BLaER1 (cell line): ENCODE results near the gene TMEM187.
"Not testable (repeated sequence)": the region's sequence is repeated elsewhere in the genome, so short reads cannot be mapped to it uniquely, and the experiment has no call there.

Source experiments
- H3K27ac ChIP-seq: shearing (Covaris generic); formaldehyde crosslinking; 2 replicates; pipeline ENCODE4 v1.8.1; 2022
- H3K27me3 ChIP-seq: shearing (Covaris generic); formaldehyde crosslinking; 2 replicates; pipeline ENCODE4 v1.8.1; 2022
- H3K36me3 ChIP-seq: shearing (Covaris generic); formaldehyde crosslinking; 2 replicates; pipeline ENCODE4 v1.8.1; 2022
- H3K4me1 ChIP-seq: shearing (Covaris generic); formaldehyde crosslinking; 2 replicates; pipeline ENCODE4 v1.8.1; 2022
- H3K4me2 ChIP-seq: shearing (Covaris generic); formaldehyde crosslinking; 2 replicates; pipeline ENCODE4 v1.8.1; 2022
- H3K4me3 ChIP-seq: shearing (Covaris generic); formaldehyde crosslinking; 2 replicates; pipeline ENCODE4 v1.8.1; 2022
- H3K9ac ChIP-seq: shearing (Covaris generic); formaldehyde crosslinking; 2 replicates; pipeline ENCODE4 v1.8.1; 2022
- H3K9me3 ChIP-seq: shearing (Covaris generic); formaldehyde crosslinking; 2 replicates; pipeline ENCODE4 v1.8.1; 2022
- H4K20me1 ChIP-seq: shearing (Covaris generic); formaldehyde crosslinking; 2 replicates; pipeline ENCODE4 v1.8.1; 2022
- Cebpa-rat ChIP-seq: shearing (Covaris generic); IDR thresholded peaks from 2 replicates; pipeline ENCODE4 v1.8.1; 2022

The TMEM187 gene

DNA sequence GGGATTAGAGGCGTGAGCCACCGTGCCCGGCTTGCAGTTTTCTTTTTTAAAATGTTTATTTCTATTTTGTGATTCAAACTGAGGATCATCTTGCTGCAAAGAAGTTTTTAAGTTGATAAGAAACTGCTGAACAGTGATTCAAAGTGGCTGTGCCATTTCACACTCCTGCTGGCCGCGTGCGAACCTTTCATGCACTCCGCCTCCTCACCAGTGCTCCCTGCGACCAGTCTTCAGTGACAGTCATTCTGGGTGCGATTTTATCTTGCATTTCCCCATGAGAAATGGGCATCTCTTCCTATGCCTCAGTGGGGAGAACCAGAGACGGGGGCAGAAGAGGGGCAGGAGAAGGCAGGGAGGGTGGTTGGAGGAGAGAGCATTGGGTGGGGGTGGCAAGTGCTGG, 21.4 kb downstream of the TMEM187 start:
- Histone ChIP-seq H4K20me1 (peaks cover 24% of the 10 kb centered on the region; the same call in 1 of the 2 replicates), H3K9me3 (peaks cover 14% of the 10 kb centered on the region), H3K27ac (no peak overlapping the region), H3K4me1 (peaks cover 38% of the 10 kb centered on the region), H3K9ac (no peak overlapping the region), H3K4me2 (no peak overlapping the region), H3K27me3 (peaks cover 82% of the 10 kb centered on the region), H3K4me3 (no peak overlapping the region), H3K36me3 (no peaks in the 10 kb centered on the region)
- no peak for TF ChIP-seq Cebpa-rat

DNA sequence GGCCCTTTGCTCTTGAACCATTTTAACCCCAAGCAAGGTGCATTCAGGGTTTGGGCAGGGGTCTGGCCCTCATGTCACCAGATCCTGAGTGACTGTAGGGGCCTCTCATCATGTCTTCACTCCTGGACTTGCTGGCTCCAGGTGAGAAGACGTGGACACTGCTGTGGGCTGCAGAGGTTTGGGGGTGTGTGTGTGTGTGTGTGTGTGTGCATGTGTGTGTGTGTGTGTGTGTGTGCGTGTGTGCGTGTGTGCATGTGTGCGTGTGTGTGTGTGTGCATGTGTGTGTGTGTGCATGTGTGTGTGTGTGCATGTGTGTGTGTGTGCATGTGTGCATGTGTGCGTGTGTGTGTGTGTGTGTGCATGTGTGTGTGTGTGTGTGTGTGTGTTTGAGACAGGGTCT, 21.8 kb downstream of the TMEM187 start:
- Histone ChIP-seq H3K9me3 (peaks cover 14% of the 10 kb centered on the region), H3K27me3 (peaks cover 82% of the 10 kb centered on the region), H4K20me1 (peaks cover 24% of the 10 kb centered on the region; the same call in 1 of the 2 replicates), H3K4me1 (peaks cover 34% of the 10 kb centered on the region)
- H3K36me3 ChIP-seq, H3K9ac ChIP-seq, H3K27ac ChIP-seq, H3K4me3 ChIP-seq, H3K4me2 ChIP-seq: not testable (repeated sequence)

DNA sequence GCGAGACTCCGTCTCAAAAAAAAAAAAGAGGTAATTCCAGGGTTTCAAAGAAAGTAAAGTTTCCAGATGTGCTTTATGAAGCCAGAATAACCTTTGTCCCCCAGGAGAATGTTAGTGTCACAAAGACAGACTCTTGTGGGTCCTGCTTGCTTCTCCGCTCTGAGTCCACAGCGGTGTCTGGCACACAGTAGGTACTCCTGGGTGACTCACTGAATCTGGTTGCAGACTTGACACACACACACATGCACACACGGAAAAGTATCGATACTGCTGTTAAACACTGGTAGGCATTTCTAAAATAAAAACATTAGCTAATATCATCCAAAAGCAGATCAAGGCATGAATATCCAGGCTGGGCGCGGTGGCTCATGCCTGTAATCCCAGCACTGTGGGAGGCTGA, 22.9 kb downstream of the TMEM187 start:
- Histone ChIP-seq H3K9me3 (peaks cover 10% of the 10 kb centered on the region), H3K36me3 (no peaks in the 10 kb centered on the region), H3K4me3 (no peak overlapping the region), H3K4me1 (peaks cover 23% of the 10 kb centered on the region), H3K4me2 (no peak overlapping the region), H3K9ac (no peak overlapping the region), H3K27ac (no peak overlapping the region), H3K27me3 (peaks cover 81% of the 10 kb centered on the region), H4K20me1 (peaks cover 19% of the 10 kb centered on the region; the same call in 1 of the 2 replicates)
- TF ChIP-seq Cebpa-rat = no peak

DNA sequence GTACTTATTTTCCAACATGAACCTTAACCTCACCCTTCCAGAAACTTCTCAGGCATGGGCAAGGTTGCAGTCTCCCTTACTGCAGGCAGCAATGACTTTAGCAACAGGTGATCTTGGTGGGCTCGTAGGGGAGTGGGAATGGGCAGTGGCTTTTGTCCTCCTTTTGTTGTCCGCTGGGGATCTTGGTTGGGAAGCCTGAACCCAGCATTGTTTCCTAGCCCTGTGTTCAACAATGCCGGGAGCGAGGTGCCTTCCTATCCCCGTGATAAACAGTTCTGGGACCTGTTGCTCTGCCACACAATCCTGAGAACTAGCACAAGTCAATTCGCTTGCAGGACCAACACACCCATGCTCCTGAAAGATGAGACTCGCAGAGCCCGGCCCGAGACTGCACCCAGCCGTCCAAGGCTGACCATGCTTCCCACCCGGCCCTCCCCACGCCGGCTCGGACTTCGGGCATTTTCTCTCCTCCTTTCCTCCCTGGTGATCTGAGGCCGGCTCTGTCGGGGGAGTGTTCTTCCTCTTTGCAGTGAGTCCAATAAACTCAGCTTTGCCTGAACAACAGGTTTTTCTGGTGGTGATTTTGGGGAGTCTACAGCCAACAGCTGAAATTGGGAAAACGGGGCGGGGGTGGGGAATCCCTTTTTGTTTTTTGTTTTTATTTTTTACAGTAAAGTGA, 26.9 kb downstream of the TMEM187 start:
- Histone ChIP-seq H3K27ac (no peak overlapping the region), H3K4me3 (no peak overlapping the region), H3K27me3 (peaks cover 96% of the 10 kb centered on the region), H4K20me1 (peaks cover 14% of the 10 kb centered on the region; the same call in 1 of the 2 replicates), H3K9me3 (no peaks in the 10 kb centered on the region), H3K4me1 (peaks cover 40% of the 10 kb centered on the region), H3K36me3 (no peaks in the 10 kb centered on the region), H3K4me2 (no peak overlapping the region), H3K9ac (no peak overlapping the region)
- no peak for TF ChIP-seq Cebpa-rat

DNA sequence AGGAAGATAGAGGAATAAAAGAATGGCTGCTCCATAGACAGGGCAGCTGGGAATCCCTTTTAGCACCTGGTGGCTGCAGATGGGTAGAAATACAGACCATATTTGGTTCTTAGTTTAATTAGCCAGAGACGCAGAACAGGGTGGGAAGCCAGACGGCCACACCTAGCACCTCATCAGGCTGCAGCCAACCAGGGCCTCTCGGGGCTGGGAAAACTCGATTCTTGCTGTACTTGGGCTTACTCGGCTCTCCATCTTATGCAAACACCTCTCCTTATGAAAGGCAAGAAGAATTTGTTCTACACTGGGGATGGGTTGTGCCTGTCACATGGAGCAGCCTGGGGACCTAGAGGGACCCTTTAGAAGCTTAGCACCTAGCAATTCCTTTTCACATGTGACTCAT, 27.5 kb downstream of the TMEM187 start:
- Histone ChIP-seq H3K4me3 (no peak overlapping the region), H4K20me1 (peaks cover 14% of the 10 kb centered on the region; the same call in 1 of the 2 replicates), H3K36me3 (no peaks in the 10 kb centered on the region), H3K9me3 (no peaks in the 10 kb centered on the region), H3K27me3 (peaks cover 96% of the 10 kb centered on the region), H3K27ac (no peak overlapping the region), H3K4me2 (no peak overlapping the region), H3K4me1 (peaks cover 42% of the 10 kb centered on the region), H3K9ac (no peak overlapping the region)
- TF ChIP-seq Cebpa-rat = no peak

DNA sequence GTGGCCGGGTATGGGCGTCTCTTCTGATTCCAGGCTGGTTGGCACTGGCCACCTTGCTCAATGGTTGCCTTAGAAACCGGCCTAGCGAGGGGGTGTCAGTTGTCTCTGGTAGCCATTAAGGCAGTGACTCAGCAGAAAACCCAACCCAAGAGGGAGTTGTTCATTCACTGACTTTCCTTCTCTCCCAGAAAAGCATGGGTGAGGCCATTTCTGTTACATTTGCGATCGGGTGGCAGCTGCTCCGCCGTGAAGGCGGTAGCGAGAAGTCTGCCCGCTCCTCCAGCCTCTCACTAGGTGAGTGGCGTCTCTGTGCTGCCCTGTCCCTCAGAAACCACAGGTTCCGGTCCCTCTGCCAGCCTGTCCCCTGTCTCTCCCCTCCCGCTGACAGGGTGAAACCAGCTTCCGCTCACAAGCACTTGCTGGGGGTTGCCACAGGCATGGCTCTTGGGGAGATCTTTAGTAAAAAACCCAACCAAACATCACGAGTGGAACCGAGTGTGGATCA, 29.7 kb downstream of the TMEM187 start:
- no peak for TF ChIP-seq Cebpa-rat
- Histone ChIP-seq H3K4me1 (peaks cover 60% of the 10 kb centered on the region), H3K36me3 (0 out of 2 replicates have a peak, but pooled peaks cover 4% of the 10 kb centered on the region), H3K9me3 (no peaks in the 10 kb centered on the region), H3K4me3 (no peak overlapping the region), H3K9ac (peak overlapping the region; percentile 21; the same call in 1 of the 2 replicates), H4K20me1 (peaks cover 10% of the 10 kb centered on the region; the same call in 1 of the 2 replicates), H3K4me2 (peak overlapping the region; percentile 77), H3K27ac (peak overlapping the region; percentile 67), H3K27me3 (peaks cover 98% of the 10 kb centered on the region)

DNA sequence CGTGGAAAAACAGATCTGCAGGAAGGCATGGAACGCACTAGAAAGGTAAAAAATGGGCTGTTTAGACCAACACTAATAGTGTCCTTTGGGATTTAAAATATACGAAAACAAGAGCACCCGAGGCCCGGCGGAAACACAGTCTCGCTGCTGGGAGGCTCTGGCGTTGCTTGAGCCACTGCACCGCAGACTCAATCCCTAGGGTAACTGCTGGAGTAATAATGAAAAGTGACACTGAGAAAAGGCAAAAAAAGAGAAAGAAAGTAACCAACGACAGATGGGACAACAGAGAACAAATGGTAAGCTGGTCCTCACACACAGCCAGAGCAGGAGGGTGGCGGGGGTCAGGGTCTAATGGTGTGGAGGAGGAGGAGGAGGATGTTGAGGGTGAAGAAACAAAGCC, 31.8 kb downstream of the TMEM187 start:
- TF ChIP-seq Cebpa-rat = no peak
- Histone ChIP-seq H3K27ac (peak overlapping the region; percentile 72), H3K4me3 (0 out of 2 replicates have a peak overlapping the region, but pooled peaks have one; percentile 18), H3K4me2 (peak overlapping the region; percentile 77), H4K20me1 (peaks cover 17% of the 10 kb centered on the region; the same call in 1 of the 2 replicates), H3K4me1 (peaks cover 81% of the 10 kb centered on the region), H3K27me3 (peaks cover 98% of the 10 kb centered on the region), H3K9me3 (no peaks in the 10 kb centered on the region), H3K36me3 (peaks cover 4% of the 10 kb centered on the region; the same call in 1 of the 2 replicates), H3K9ac (peak overlapping the region; percentile 57)

DNA sequence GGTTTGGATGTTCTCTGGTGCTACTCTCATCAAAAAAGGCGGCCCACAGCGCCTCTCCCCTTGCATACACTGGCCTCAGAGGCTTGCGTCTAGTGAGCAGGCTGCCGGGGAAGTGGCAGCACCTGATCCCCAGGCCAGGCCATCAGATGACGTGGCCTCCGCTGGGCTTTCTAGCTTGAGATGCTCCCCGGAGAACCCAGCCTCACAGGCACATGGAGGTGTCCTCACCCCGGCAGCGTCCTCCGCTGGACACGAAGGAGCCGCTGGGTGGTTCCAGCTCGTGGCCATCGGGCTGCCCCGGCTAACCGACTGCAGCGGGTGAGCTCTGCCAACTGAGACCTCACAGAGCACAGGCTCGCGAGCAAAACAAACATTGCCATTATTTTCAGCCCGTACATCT, 34.4 kb downstream of the TMEM187 start:
- Histone ChIP-seq H3K9me3 (no peaks in the 10 kb centered on the region), H3K27ac (peak overlapping the region; percentile 66), H3K27me3 (peaks cover 97% of the 10 kb centered on the region), H3K9ac (0 out of 2 replicates have a peak overlapping the region, but pooled peaks have one; percentile 57), H3K4me3 (no peak overlapping the region), H3K4me2 (peak overlapping the region; percentile 66), H3K4me1 (peaks cover 94% of the 10 kb centered on the region), H3K36me3 (peaks cover 25% of the 10 kb centered on the region), H4K20me1 (peaks cover 38% of the 10 kb centered on the region)
- TF ChIP-seq Cebpa-rat = no peak

DNA sequence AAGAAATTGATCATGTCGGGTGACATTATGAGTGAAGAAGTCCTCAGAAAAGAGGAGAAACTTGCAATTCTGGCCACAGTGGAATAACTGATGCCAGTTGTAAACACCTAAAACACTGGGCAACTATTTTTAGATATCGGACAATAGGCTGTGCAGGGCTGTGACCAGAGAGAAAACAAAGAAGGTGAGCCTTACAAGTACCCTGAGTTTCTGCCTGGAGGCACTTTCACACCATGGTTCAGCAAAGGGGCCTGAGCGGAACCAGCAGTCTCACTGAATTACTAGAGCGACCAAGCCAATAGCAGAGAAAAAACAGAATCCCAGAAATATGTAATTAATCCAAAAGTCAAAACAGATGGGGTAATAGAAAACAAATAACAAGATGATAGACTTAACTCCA, 36.0 kb downstream of the TMEM187 start:
- H3K36me3 ChIP-seq = peaks cover 41% of the 10 kb centered on the region
- H3K4me2 ChIP-seq = peak overlapping the region; percentile 66
- H3K4me1 ChIP-seq = peaks cover 94% of the 10 kb centered on the region
- peak overlapping the region; percentile 57 for H3K9ac ChIP-seq
- peaks cover 97% of the 10 kb centered on the region for H3K27me3 ChIP-seq
- H3K4me3 ChIP-seq = no peak overlapping the region
- H4K20me1 ChIP-seq = peaks cover 54% of the 10 kb centered on the region
- H3K27ac ChIP-seq = peak overlapping the region; percentile 66
- no peaks in the 10 kb centered on the region for H3K9me3 ChIP-seq
- no peak for TF ChIP-seq Cebpa-rat

DNA sequence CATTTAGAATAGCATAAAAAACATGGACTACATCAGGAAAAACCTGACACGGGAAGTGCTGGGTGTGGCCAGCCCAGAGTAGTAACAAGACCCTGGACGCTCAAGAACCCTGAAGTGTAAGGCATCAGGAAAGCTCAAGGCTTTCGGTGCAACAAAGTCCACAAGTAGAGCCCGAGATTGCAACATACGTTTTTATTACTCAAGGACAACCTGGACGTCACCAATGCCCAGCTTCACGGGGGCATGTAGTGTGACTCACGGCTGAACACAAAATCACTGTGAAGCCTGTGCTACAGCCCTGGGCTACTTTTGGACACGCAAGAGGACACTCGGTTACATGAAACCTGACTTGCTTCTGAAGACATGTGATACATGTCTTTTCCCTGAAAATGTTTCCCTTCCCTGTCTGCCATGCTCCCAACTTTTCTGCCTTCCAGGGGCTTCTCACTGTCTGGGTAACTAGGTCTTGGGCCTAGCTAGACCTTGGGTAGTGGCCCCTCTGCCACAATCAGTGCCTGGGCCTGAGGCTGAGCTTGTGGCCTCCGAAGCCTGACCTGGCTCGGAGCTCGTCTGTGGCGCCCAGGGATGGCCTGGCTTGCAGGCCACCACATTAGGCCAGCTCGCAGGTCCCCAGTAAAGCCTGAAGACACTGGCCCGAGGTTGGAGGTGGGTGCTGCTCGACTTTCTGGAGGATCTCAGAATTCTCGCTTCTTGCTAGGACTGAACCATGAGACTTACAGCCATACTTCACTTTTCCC, 38.0 kb downstream of the TMEM187 start:
- H3K9me3 ChIP-seq = no peaks in the 10 kb centered on the region

More for the DNA sequence above, 38.0 kb downstream of the TMEM187 start:
- Histone ChIP-seq H3K36me3 (peaks cover 58% of the 10 kb centered on the region), H3K9ac (no peak overlapping the region), H3K4me3 (no peak overlapping the region), H3K27ac (no peak overlapping the region), H3K4me2 (no peak overlapping the region), H4K20me1 (peaks cover 74% of the 10 kb centered on the region), H3K4me1 (peaks cover 97% of the 10 kb centered on the region), H3K27me3 (peaks cover 93% of the 10 kb centered on the region)
- TF ChIP-seq Cebpa-rat = 0 out of 2 replicates have a peak, but pooled peaks have one; percentile 23
